Nephron (organoid): ENCODE results near the gene HLA-F.

Experiments
- H3K27ac Mint-ChIP-seq, 3 experiments: 2 replicates each; pipeline ENCODE4 v1.8.0; 2020; ENCODE audit warnings: mixed read lengths in 3 of 3, mild to moderate bottlenecking in 2 of 3, moderate library complexity in 1 of 3
- H3K27me3 Mint-ChIP-seq: 2 replicates; pipeline ENCODE4 v1.8.0; 2021; ENCODE audit warnings: low read depth, mild to moderate bottlenecking, moderate library complexity, mixed read lengths
- H3K36me3 Mint-ChIP-seq: 2 replicates; pipeline ENCODE4 v1.8.0; 2020; ENCODE audit warnings: low read depth, mixed read lengths
- H3K4me1 Mint-ChIP-seq: 2 replicates; pipeline ENCODE4 v1.8.0; 2020; ENCODE audit warnings: mixed read lengths
- H3K4me3 Mint-ChIP-seq, 3 experiments: 2 replicates each; pipeline ENCODE4 v1.8.0; 2020; ENCODE audit warnings: mild to moderate bottlenecking in 3 of 3, mixed read lengths in 3 of 3, moderate library complexity in 2 of 3
- H3K9me3 Mint-ChIP-seq: 2 replicates; pipeline ENCODE4 v1.8.0; 2020; ENCODE audit warnings: mixed read lengths
- TF ChIP-seq, protein P1 (sequence below), 3 experiments: fragments of 200-600 bp; sonication (generic); IDR thresholded peaks; one replicate each; pipeline ENCODE4 v1.5.0; 2021; ENCODE audit warnings: antibody characterized with exemption in 3 of 3; ENCODE audit not compliant: unreplicated experiment in 3 of 3

Gene HLA-F

DNA sequence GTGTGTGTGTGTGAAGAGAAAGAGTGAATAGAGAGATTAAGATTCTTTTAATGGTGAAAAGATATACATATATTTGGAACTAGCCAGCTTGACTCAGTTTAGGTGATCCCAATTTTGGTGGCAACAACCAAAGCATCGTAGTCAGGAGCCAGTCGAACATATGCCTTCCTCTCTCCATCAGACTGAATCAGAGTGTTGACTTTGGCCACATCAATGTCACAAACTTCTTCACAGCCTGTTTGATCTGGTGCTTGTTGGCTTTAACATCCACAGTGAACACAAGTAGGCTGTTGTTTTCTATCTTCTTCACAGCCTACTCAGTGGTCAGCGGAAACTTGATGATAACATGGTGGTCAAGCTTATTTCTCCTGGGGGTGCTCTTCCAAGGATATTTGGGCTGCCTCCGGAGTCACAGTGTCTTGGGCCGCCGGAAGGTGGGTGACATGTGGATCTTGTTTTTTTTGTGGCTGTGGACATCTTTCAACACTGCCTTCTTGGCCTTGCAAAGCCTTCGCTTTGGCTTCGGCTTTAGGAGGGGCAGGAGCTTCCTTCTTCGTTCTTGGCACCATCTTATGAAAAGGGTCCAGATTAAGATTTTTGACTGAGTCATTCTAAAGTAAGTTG is 3.4 kb downstream of the HLA-F start:
- Mint-ChIP-seq H3K4me1 (no peaks in the 10 kb centered on the region), H3K27me3 (peaks cover 94% of the 10 kb centered on the region), H3K9me3 (no peaks in the 10 kb centered on the region), H3K4me3 (no peak overlapping the region), H3K27ac (no peak overlapping the region), H3K36me3 (no peaks in the 10 kb centered on the region)
- TF ChIP-seq, protein P1, sequence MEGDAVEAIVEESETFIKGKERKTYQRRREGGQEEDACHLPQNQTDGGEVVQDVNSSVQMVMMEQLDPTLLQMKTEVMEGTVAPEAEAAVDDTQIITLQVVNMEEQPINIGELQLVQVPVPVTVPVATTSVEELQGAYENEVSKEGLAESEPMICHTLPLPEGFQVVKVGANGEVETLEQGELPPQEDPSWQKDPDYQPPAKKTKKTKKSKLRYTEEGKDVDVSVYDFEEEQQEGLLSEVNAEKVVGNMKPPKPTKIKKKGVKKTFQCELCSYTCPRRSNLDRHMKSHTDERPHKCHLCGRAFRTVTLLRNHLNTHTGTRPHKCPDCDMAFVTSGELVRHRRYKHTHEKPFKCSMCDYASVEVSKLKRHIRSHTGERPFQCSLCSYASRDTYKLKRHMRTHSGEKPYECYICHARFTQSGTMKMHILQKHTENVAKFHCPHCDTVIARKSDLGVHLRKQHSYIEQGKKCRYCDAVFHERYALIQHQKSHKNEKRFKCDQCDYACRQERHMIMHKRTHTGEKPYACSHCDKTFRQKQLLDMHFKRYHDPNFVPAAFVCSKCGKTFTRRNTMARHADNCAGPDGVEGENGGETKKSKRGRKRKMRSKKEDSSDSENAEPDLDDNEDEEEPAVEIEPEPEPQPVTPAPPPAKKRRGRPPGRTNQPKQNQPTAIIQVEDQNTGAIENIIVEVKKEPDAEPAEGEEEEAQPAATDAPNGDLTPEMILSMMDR (IDR thresholded peaks at IDR 0.05; ENCODE audit: unreplicated experiment in 3 of 3): no peak

DNA sequence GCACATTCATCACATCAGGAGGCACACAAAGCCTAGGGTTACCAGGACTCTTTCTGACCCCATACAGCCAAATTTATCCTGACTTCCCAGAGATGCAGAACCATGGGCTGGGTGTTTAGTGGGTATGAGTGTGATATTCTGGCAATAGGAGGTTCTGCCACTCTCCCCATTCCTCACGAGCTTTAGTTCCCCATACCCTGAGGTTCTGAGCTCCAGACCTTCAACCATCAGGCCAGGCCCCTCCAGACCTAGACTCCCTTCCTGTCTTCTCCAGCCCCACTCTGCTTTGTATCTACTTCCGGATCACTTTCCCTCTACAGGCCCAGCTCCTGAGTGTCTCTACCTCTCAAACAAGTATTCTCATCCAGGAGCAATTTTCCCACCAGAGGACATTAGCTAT is 4.4 kb downstream of the HLA-F start:
- Mint-ChIP-seq H3K27ac (no peak overlapping the region), H3K4me3 (no peak overlapping the region), H3K4me1 (no peaks in the 10 kb centered on the region), H3K9me3 (no peaks in the 10 kb centered on the region), H3K36me3 (no peaks in the 10 kb centered on the region), H3K27me3 (peaks cover 90% of the 10 kb centered on the region)
- TF ChIP-seq, protein P1 (IDR thresholded peaks at IDR 0.05; ENCODE audit: unreplicated experiment in 3 of 3): no peak

DNA sequence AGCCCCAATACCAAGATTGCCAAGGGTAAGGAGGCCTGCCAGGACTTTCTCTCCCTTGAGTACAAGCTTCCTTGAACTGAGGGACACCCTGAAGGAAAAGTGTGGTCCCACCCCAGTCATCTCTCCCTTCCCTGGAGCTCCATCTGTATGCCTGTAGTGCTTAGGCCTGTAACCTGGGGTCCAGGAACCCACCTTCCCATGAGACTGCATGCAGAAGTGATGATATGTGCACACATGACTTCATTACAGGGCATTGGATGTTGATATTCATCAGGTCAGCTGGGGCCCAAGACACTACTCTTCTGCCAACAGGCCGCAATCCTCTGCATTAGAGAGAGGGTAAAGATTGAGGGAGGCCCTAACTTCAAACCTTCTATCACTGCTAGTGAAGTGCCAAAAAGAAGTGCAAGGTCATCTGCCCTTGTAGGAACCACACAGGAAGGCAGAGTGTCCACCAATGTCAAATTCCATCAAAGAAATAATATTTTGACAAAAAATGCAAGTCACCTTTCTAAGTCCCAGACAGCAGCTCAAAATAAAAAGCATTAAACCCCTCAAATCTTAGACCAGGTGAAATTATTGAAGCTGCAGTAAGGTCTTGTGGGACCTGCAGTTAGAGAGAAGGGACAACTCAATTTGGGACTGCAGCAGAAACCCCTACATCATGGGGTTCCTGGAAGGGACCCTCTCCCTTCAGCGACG is 5.1 kb downstream of the HLA-F start:
- Mint-ChIP-seq H3K27ac (no peak overlapping the region), H3K4me3 (no peak overlapping the region), H3K4me1 (no peaks in the 10 kb centered on the region), H3K9me3 (no peaks in the 10 kb centered on the region), H3K36me3 (no peaks in the 10 kb centered on the region), H3K27me3 (peaks cover 83% of the 10 kb centered on the region)
- TF ChIP-seq, protein P1 (IDR thresholded peaks at IDR 0.05; ENCODE audit: unreplicated experiment in 3 of 3): no peak

DNA sequence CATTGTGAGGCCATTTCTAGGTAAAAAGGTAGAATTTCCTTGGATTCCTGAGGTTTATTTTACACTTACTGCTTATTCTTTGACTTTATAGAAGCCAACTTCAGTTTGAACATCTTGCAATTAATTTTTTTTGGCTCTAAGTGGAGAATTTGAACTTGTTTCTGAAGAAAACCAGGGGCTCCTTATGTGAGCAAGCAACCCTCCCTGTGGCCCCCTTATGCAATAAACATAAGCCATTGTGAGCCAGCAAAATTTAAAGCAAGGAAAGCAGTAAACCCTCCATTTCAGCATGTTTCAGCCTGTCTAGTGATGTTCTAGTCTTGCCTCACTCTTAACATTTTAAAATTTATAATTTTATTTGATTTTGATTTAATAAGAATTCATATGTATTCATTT is 5.6 kb downstream of the HLA-F start:
- no peaks in the 10 kb centered on the region for H3K4me1 Mint-ChIP-seq
- H3K4me3 Mint-ChIP-seq: no peak overlapping the region
- no peaks in the 10 kb centered on the region for H3K9me3 Mint-ChIP-seq
- no peaks in the 10 kb centered on the region for H3K36me3 Mint-ChIP-seq
- TF ChIP-seq, protein P1 (IDR thresholded peaks at IDR 0.05; ENCODE audit: unreplicated experiment in 3 of 3): no peak
- H3K27ac Mint-ChIP-seq: no peak overlapping the region
- H3K27me3 Mint-ChIP-seq: peaks cover 82% of the 10 kb centered on the region

DNA sequence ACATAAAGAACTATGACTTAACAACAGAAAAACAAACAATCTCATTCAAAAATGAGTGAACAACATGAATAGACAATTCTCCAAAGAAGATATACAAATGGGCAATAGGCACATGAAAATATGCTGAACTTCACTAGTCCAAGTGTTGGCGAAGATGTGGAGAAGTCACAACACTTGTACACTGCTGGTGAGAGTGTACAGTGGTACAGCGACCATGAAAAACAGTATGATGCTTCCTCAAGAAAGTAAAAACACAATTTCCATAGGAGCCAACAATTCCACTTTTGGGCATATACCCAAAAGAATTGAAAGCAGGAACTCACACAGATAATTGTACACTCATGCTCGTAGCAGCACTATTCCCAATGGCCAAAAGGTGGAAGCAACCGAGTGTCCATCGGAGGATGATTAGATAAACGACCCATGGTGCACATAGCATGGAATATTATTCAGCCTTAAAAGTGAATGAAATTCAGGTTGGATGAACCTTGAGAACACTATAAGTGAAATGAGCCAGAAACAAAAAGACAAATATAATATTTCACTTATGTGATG is 6.6 kb downstream of the HLA-F start:
- Mint-ChIP-seq H3K27me3 (peaks cover 82% of the 10 kb centered on the region), H3K4me1 (no peaks in the 10 kb centered on the region), H3K4me3 (no peak overlapping the region), H3K36me3 (no peaks in the 10 kb centered on the region), H3K27ac (no peak overlapping the region), H3K9me3 (no peaks in the 10 kb centered on the region)
- TF ChIP-seq, protein P1 (IDR thresholded peaks at IDR 0.05; ENCODE audit: unreplicated experiment in 3 of 3): no peak
